Psoas muscle (tissue), 8 donors: Measurements from ENCODE around the gene HORMAD2. TPM values are rescaled to one million over a fixed set of nuclear protein-coding genes. Genes with fewer than 3 reads are reported as not detected.
"Not testable (repeated sequence)": the region's sequence is repeated elsewhere in the genome, so short reads cannot be mapped to it uniquely, and the experiment has no call there.

Experiments
- ATAC-seq, 4 donors: fragments of 200-7000 bp; cut with Tn5 transposase; one replicate each; pipeline ENCODE4 v1.9.1; 2020; ENCODE audit warnings: moderate library complexity in 3 of 4, mild to moderate bottlenecking in 2 of 4
- DNase-seq, 2 donors: peaks; one replicate each; pipeline ENCODE4 v3.0.0-alpha.2; 2020
- H3K27ac ChIP-seq: fragments of 200-600 bp; one replicate; pipeline ENCODE4 v1.8.0; 2022
- H3K27me3 ChIP-seq, 3 donors: fragments of 200-600 bp in 1 of 3; one replicate each; pipeline versions ENCODE4 v1.6.1 to v1.8.0; 2013 to 2022; ENCODE audit warnings: low read length in 2 of 3, mild to moderate bottlenecking in 2 of 3, moderate library complexity in 1 of 3; ENCODE audit not compliant: insufficient read depth in 3 of 3
- H3K36me3 ChIP-seq, 2 donors: fragments of 200-600 bp in 1 of 2; one replicate each; pipeline versions ENCODE4 v1.6.1 to v1.8.0; 2013 to 2022; ENCODE audit warnings: low read depth in 1 of 2, mild to moderate bottlenecking in 1 of 2, moderate library complexity in 1 of 2; ENCODE audit not compliant: insufficient read depth in 1 of 2
- H3K4me1 ChIP-seq: fragments of 200-600 bp; one replicate; pipeline ENCODE4 v1.8.0; 2022
- H3K4me3 ChIP-seq: fragments of 200-600 bp; one replicate; pipeline ENCODE4 v1.8.0; 2022; ENCODE audit warnings: mild to moderate bottlenecking
- H3K9me3 ChIP-seq: fragments of 200-600 bp; one replicate; pipeline ENCODE4 v1.8.0; 2022
- CTCF ChIP-seq: fragments of 200-600 bp; IDR thresholded peaks from one replicate; pipeline ENCODE4 v1.8.0; 2022; ENCODE audit warnings: antibody characterized with exemption
- WGBS, 3 donors: extraction: QIAGEN DNeasy Blood & Tissue Kit; methylation state at CpG; one replicate each; pipeline versions ENCODE4 v1.1.6 to v1.1.7; 2013; 5-methylcytosine and 5-hydroxymethylcytosine counted together
- intact Hi-C, 2 donors: fragments of 100-400 bp; cut with DNase I; formaldehyde crosslinking; loops; one replicate each; pipeline versions ENCODE4 v1.11.0 to v1.14.2; 2022
- polyA plus RNA-seq, 3 donors: library from polyadenylated mRNA; stranded (reverse); fragments of 200-250 nt; gene quantifications; one replicate each; pipeline ENCODE4 v1.2.3, GENCODE V29; 2013
- total RNA-seq, 4 donors: library from RNA; stranded (reverse); fragmentation: NEBNext Ultra II Directional in 2 of 4; extraction: Animal tissue kit (Norgen Biotek cat#: 25700) in 2 of 4; gene quantifications; one replicate each; pipeline versions ENCODE4 v1.2.1 to v1.2.4, GENCODE V29; 2021 to 2023
- donor health status: healthy with polysubstance abuse.
- donor health status: DM: no; HTN: no; CAD: no; lungs with moderate emphysema.
- donor health status: Bipolar disorder and iron deficiency.
- donor health status: healthy.
- donor health status: DM: yes; HTN: yes; CAD: no.
- donor health status: DM: no; HTN: no; CAD: no.
- donor health status: DM: no; HTN: no; CAD: no.
- donor health status: DM: yes; HTN: yes; CAD: no.

The HORMAD2 gene
- total and polyA plus RNA-seq, 7 donors = not detected

- Histone ChIP-seq H3K9me3 (no peaks in the 10 kb centered on the region), H3K36me3 (no peaks in the 10 kb centered on the region), H3K4me1 (no peaks in the 10 kb centered on the region), H3K4me3 (no peak overlapping the region), H3K27me3 (peaks cover 0 to 33% (median 2%) of the 10 kb centered on the region in 3 donors), H3K27ac (peak overlapping the region; percentile 71)
- intact Hi-C loops = no loop called here
- peak in 1 of 4 donors; percentile 20 for ATAC-seq
- DNase-seq = no peak
- TF ChIP-seq CTCF = no peak
- WGBS, 3 donors = 53 to 58% (median 58%) methylated on average over 2 of the region's 2 CpGs
Observed at GRCh38 chr22:30196880-30197336, 116.6 kb downstream of the HORMAD2 start.

GRCh38 chr22:30197389-30197788 lies 117.1 kb downstream of the HORMAD2 start:
- no peaks in the 10 kb centered on the region for H3K36me3 ChIP-seq
- H3K27ac ChIP-seq = peak overlapping the region; percentile 71
- ATAC-seq (no peak), DNase-seq (no peak)
- intact Hi-C loops = no loop called here
- no peaks in the 10 kb centered on the region for H3K9me3 ChIP-seq
- H3K27me3 ChIP-seq = peaks cover 0 to 30% (median 2%) of the 10 kb centered on the region in 3 donors
- H3K4me3 ChIP-seq = no peak overlapping the region
- no peaks in the 10 kb centered on the region for H3K4me1 ChIP-seq
- no peak for TF ChIP-seq CTCF

- intact Hi-C loops = no loop called here
- Histone ChIP-seq H3K27me3 (peaks cover 0 to 24% (median 2%) of the 10 kb centered on the region in 3 donors), H3K4me1 (no peaks in the 10 kb centered on the region), H3K4me3 (no peak overlapping the region), H3K27ac (no peak overlapping the region), H3K36me3 (no peaks in the 10 kb centered on the region), H3K9me3 (no peaks in the 10 kb centered on the region)
- ATAC-seq (no peak), DNase-seq (no peak)
- 90 to 98% (median 93%) methylated on average over 5 of the region's 5 CpGs for WGBS, 3 donors
- no peak for TF ChIP-seq CTCF
Observed at GRCh38 chr22:30198152-30198825, 118.0 kb downstream of the HORMAD2 start.

- ATAC-seq (no peak), DNase-seq (no peak)
- intact Hi-C loops = no loop called here
- Histone ChIP-seq H3K4me1 (no peaks in the 10 kb centered on the region), H3K27ac (no peak overlapping the region), H3K9me3 (no peaks in the 10 kb centered on the region), H3K27me3 (peaks cover 0 to 21% (median 2%) of the 10 kb centered on the region in 3 donors), H3K4me3 (no peak overlapping the region), H3K36me3 (no peaks in the 10 kb centered on the region)
- WGBS, 3 donors = 89 to 92% (median 90%) methylated on average over 4 of the region's 4 CpGs
- no peak for TF ChIP-seq CTCF
Observed at GRCh38 chr22:30198921-30199320, 118.7 kb downstream of the HORMAD2 start.

GRCh38 chr22:30200905-30201304 lies 120.6 kb downstream of the HORMAD2 start:
- H3K4me1 ChIP-seq, H3K36me3 ChIP-seq, intact Hi-C loops, ATAC-seq, DNase-seq, H3K27ac ChIP-seq, H3K9me3 ChIP-seq, H3K4me3 ChIP-seq: not testable (repeated sequence)
- H3K27me3 ChIP-seq = peaks cover 0 to 34% (median 4%) of the 10 kb centered on the region in 3 donors
- 90 to 93% (median 92%) methylated on average over 10 of the region's 10 CpGs for WGBS, 3 donors
